Measurements from ENCODE around the gene COMMD10.

GRCh38 chr5:116145416-116145815 is 60.6 kb downstream of the COMMD10 start:
- no peak for TF ChIP-seq POLR2AphosphoS5 (IDR thresholded peaks at IDR 0.05; ENCODE audit: low read depth, low read length)
- no peak for TF ChIP-seq TAF1 (IDR thresholded peaks at IDR 0.05; ENCODE audit: borderline replicate concordance, insufficient read depth, low read length)
